GM23248 (cell line): ENCODE results near the gene MORC4.

Source experiments
- EZH2 ChIP-seq: fragments of 200-600 bp; sonication (generic); IDR thresholded peaks from 2 replicates; pipeline ENCODE4 v1.6.1; 2018; ENCODE audit warnings: antibody characterized with exemption, mild to moderate bottlenecking; ENCODE audit not compliant: insufficient read depth, poor library complexity, severe bottlenecking
- EZH2phosphoT487 ChIP-seq: fragments of 200-600 bp; sonication (generic); IDR thresholded peaks from 2 replicates; pipeline ENCODE4 v1.6.1; 2018; ENCODE audit warnings: antibody characterized with exemption, moderate library complexity, mild to moderate bottlenecking, low read depth; ENCODE audit not compliant: insufficient read depth

- no peak for TF ChIP-seq EZH2phosphoT487
- TF ChIP-seq EZH2 = no peak
Measured at GRCh38 chrX:106950381-106950780, 49.6 kb downstream of the MORC4 start.
